IMR-90 (cell line): ENCODE data around the gene MAT1A. TPM values are rescaled to one million over a fixed set of nuclear protein-coding genes. Genes with fewer than 3 reads are reported as not detected.

ENCODE experiments used
- ATAC-seq: fragments of 200-7000 bp; cut with Tn5 transposase; 2 replicates; pipeline ENCODE4 v1.9.1; 2020; ENCODE audit warnings: low read depth, mild to moderate bottlenecking, moderate library complexity
- BruUV-seq: library from RNA; stranded (reverse); fragments of 400-500 nt; replicated peaks from 2 replicates; lab custom pipeline; 2021; lab: Mats Ljungman, UMichigan
- CTCF ChIA-PET: fragments of 300-600 bp; formaldehyde crosslinking; extraction: SDS; loops from one replicate; lab custom pipeline; 2021; ENCODE audit warnings: antibody characterized with exemption; lab: Yijun Ruan, JAX
- POLR2A ChIA-PET: fragments of 300-600 bp; sonication (Branson Sonifier 250); formaldehyde crosslinking; loops from one replicate; lab custom pipeline; 2022; ENCODE audit warnings: antibody characterized with exemption; ENCODE audit not compliant: unreplicated experiment; lab: Charles Lee
- DNase-seq: peaks from one replicate; pipeline ENCODE4 v3.0.0; 2013
- H2AFZ ChIP-seq: replicated peaks from 2 replicates; pipeline ENCODE3; 2013; ENCODE audit warnings: low read length, mild to moderate bottlenecking; ENCODE audit not compliant: poor library complexity
- H2AK5ac ChIP-seq: 2 replicates; pipeline ENCODE4 v1.6.1; 2013; ENCODE audit warnings: low read depth, low read length, inconsistent platforms
- H2AK9ac ChIP-seq: replicated peaks from 2 replicates; pipeline ENCODE3; 2013; ENCODE audit warnings: mild to moderate bottlenecking, low read depth, low read length, moderate library complexity; ENCODE audit not compliant: poor library complexity
- H2BK120ac ChIP-seq: 2 replicates; pipeline ENCODE4 v1.6.1; 2013; ENCODE audit warnings: low read depth, low read length, inconsistent platforms
- H2BK15ac ChIP-seq: 3 replicates; pipeline ENCODE4 v1.6.1; 2013; ENCODE audit warnings: low read depth, low read length, inconsistent platforms
- H2BK20ac ChIP-seq: 2 replicates; pipeline ENCODE4 v1.6.1; 2013; ENCODE audit warnings: low read depth, mild to moderate bottlenecking, inconsistent platforms, low read length, moderate library complexity
- H2BK5ac ChIP-seq: 2 replicates; pipeline ENCODE4 v1.6.1; 2013; ENCODE audit warnings: mild to moderate bottlenecking, low read depth, low read length, inconsistent platforms; ENCODE audit not compliant: poor library complexity, severe bottlenecking
- H3K14ac ChIP-seq: replicated peaks from 2 replicates; pipeline ENCODE4 v1.6.1; 2013; ENCODE audit warnings: low read depth, low read length, inconsistent platforms
- H3K18ac ChIP-seq: 2 replicates; pipeline ENCODE4 v1.6.1; 2013; ENCODE audit warnings: low read depth, low read length, control low read depth
- H3K23ac ChIP-seq: 2 replicates; pipeline ENCODE4 v1.6.1; 2013; ENCODE audit warnings: low read depth, low read length, inconsistent platforms
- H3K27ac ChIP-seq: 2 replicates; pipeline ENCODE4 v1.5.1; 2013; ENCODE audit warnings: mild to moderate bottlenecking, control low read depth, low read length; ENCODE audit not compliant: insufficient read depth
- H3K27me3 ChIP-seq: 2 replicates; pipeline ENCODE4 v1.6.1; 2013; ENCODE audit warnings: low read length; ENCODE audit not compliant: control insufficient read depth, insufficient read depth
- H3K36me3 ChIP-seq: 2 replicates; pipeline ENCODE4 v1.6.1; 2013; ENCODE audit warnings: low read length, mixed read lengths; ENCODE audit not compliant: control insufficient read depth, insufficient read depth
- H3K4ac ChIP-seq: 2 replicates; pipeline ENCODE4 v1.6.1; 2013; ENCODE audit warnings: low read depth, low read length, inconsistent platforms
- H3K4me1 ChIP-seq: 2 replicates; pipeline ENCODE4 v1.6.1; 2013; ENCODE audit warnings: low read length, mixed read lengths; ENCODE audit not compliant: control insufficient read depth, insufficient read depth
- H3K4me2 ChIP-seq: 2 replicates; pipeline ENCODE4 v1.6.1; 2013; ENCODE audit warnings: low read depth, mild to moderate bottlenecking, control low read depth, low read length, moderate library complexity
- H3K4me3 ChIP-seq: 2 replicates; pipeline ENCODE4 v1.5.1; 2013; ENCODE audit warnings: low read depth, mild to moderate bottlenecking, control low read depth, low read length, moderate library complexity; ENCODE audit not compliant: insufficient read depth
- H3K56ac ChIP-seq: 2 replicates; pipeline ENCODE4 v1.6.1; 2013; ENCODE audit warnings: low read length, inconsistent platforms; ENCODE audit not compliant: insufficient read depth; ENCODE audit errors: extremely low read depth
- H3K79me1 ChIP-seq, 2 experiments: 2 replicates each; pipeline ENCODE4 v1.6.1; 2013; ENCODE audit warnings: low read length in 2 of 2, inconsistent platforms in 1 of 2, low read depth in 1 of 2
- H3K9ac ChIP-seq: 2 replicates; pipeline ENCODE4 v1.6.1; 2013; ENCODE audit warnings: low read depth, low read length, control low read depth
- H3K9me1 ChIP-seq: 2 replicates; pipeline ENCODE4 v1.6.1; 2013; ENCODE audit warnings: low read length, inconsistent platforms; ENCODE audit not compliant: insufficient read depth
- H3K9me3 ChIP-seq: 2 replicates; pipeline ENCODE4 v1.6.1; 2013; ENCODE audit warnings: low read length; ENCODE audit not compliant: control insufficient read depth, insufficient read depth
- H4K20me1 ChIP-seq: 2 replicates; pipeline ENCODE4 v1.6.1; 2013; ENCODE audit warnings: low read length, inconsistent platforms; ENCODE audit not compliant: insufficient read depth
- H4K5ac ChIP-seq: 2 replicates; pipeline ENCODE4 v1.6.1; 2013; ENCODE audit warnings: mild to moderate bottlenecking, low read depth, low read length, control low read depth
- H4K8ac ChIP-seq, 2 experiments: 2 replicates each; pipeline ENCODE4 v1.6.1; 2013; ENCODE audit warnings: low read depth in 2 of 2, low read length in 2 of 2, control low read depth in 1 of 2, inconsistent platforms in 1 of 2
- H4K91ac ChIP-seq: 2 replicates; pipeline ENCODE4 v1.6.1; 2013; ENCODE audit warnings: low read depth, low read length, inconsistent platforms; ENCODE audit not compliant: insufficient read depth
- BHLHE40 ChIP-seq: fragments of 150-350 bp; IDR thresholded peaks from 2 replicates; pipeline ENCODE4 v1.6.1; 2016; ENCODE audit warnings: mild to moderate bottlenecking, low read depth, low read length
- CEBPB ChIP-seq: IDR thresholded peaks from 2 replicates; pipeline ENCODE4 v1.6.1; 2012; ENCODE audit warnings: low read depth, low read length, improper control_type of control experiment
- CHD1 ChIP-seq: IDR thresholded peaks from 2 replicates; pipeline ENCODE4 v1.6.1; 2012; ENCODE audit warnings: low read depth, low read length, improper control_type of control experiment
- MAFK ChIP-seq: IDR thresholded peaks from 2 replicates; pipeline ENCODE4 v1.6.1; 2012; ENCODE audit warnings: low read depth, low read length, improper control_type of control experiment
- MAZ ChIP-seq: IDR thresholded peaks from 2 replicates; pipeline ENCODE4 v1.6.1; 2012; ENCODE audit warnings: low read depth, mild to moderate bottlenecking, low read length, improper control_type of control experiment, moderate library complexity, borderline replicate concordance
- MXI1 ChIP-seq: IDR thresholded peaks from 2 replicates; pipeline ENCODE4 v1.6.1; 2012; ENCODE audit warnings: low read depth, mild to moderate bottlenecking, low read length, moderate library complexity, borderline replicate concordance
- NFE2L2 ChIP-seq: fragments of 150-350 bp; IDR thresholded peaks from 2 replicates; pipeline ENCODE4 v1.6.1; 2016; ENCODE audit warnings: low read depth, mild to moderate bottlenecking, low read length
- POLR2A ChIP-seq: IDR thresholded peaks from 2 replicates; pipeline ENCODE4 v1.6.1; 2012; ENCODE audit warnings: mild to moderate bottlenecking, low read depth, low read length
- RAD21 ChIP-seq: IDR thresholded peaks from 2 replicates; pipeline ENCODE4 v1.6.1; 2012; ENCODE audit warnings: low read length, improper control_type of control experiment
- RCOR1 ChIP-seq: IDR thresholded peaks from 2 replicates; pipeline ENCODE4 v1.6.1; 2012; ENCODE audit warnings: mild to moderate bottlenecking, low read length, improper control_type of control experiment; ENCODE audit not compliant: insufficient replicate concordance
- RFX5 ChIP-seq: IDR thresholded peaks from 2 replicates; pipeline ENCODE4 v1.8.0; 2012; ENCODE audit warnings: low read depth, mild to moderate bottlenecking, low read length, moderate library complexity
- SMC3 ChIP-seq: fragments of 150-350 bp; IDR thresholded peaks from 2 replicates; pipeline ENCODE4 v1.6.1; 2016; ENCODE audit warnings: low read depth, mild to moderate bottlenecking, antibody characterized with exemption, low read length, moderate library complexity
- WGBS, 2 experiments: methylation state at CpG; one replicate each; pipeline versions ENCODE4 v1.1.5 to v1.1.7; 2013; ENCODE audit warnings: missing lambda C conversion rate in 2 of 2; ENCODE audit not compliant: insufficient read length in 1 of 2; ENCODE audit errors: extremely low coverage in 2 of 2; 5-methylcytosine and 5-hydroxymethylcytosine counted together
- dilution Hi-C: fragments of 300-500 bp; cut with HindIII; formaldehyde crosslinking; loops from one replicate; pipeline ENCODE4 v1.14.3; 2018; ENCODE audit warnings: low sequenced_read_pairs; ENCODE audit not compliant: unreplicated experiment
- in situ Hi-C: fragments of 300-500 bp; cut with MboI; formaldehyde crosslinking; loops from 3 replicates; pipeline ENCODE4 v1.14.3; 2019; ENCODE audit warnings: low sequenced_read_pairs, inconsistent platforms, mixed read lengths
- intact Hi-C: fragments of 100-400 bp; cut with micrococcal nuclease; formaldehyde crosslinking; loops from 2 replicates; pipeline ENCODE4 v1.10.0; 2022
- polyA plus RNA-seq, 3 experiments: library from polyadenylated mRNA; depleted of rRNA; stranded (reverse); fragments of >200 nt; gene quantifications; 2 replicates each; pipeline ENCODE4 v1.2.3, GENCODE V29; 2012; ENCODE audit warnings: low replicate concordance in 1 of 3
- total RNA-seq: library from RNA; depleted of rRNA; stranded (reverse); fragments of >200 nt; gene quantifications from 2 replicates; pipeline ENCODE4 v1.2.3, GENCODE V29; 2012
- TF ChIP-seq, protein P1 (sequence below): conservative IDR thresholded peaks from 2 replicates; pipeline ENCODE4 v1.5.1; 2012; ENCODE audit warnings: mild to moderate bottlenecking, low read depth, low read length, improper control_type of control experiment
- TF ChIP-seq, protein P2 (sequence below): fragments of 150-350 bp; IDR thresholded peaks from 2 replicates; pipeline ENCODE4 v1.6.1; 2016; ENCODE audit warnings: low read depth, mild to moderate bottlenecking, low read length, moderate library complexity, borderline replicate concordance
- TF ChIP-seq, protein P3 (sequence below): fragments of 150-350 bp; IDR thresholded peaks from 2 replicates; pipeline ENCODE4 v1.6.1; 2017; ENCODE audit warnings: mild to moderate bottlenecking, antibody characterized with exemption, low read length, low read depth

Gene MAT1A
- total and polyA plus RNA-seq, 2 of the 4 experiments (the other 2 are of a cell fraction): not detected

DNA sequence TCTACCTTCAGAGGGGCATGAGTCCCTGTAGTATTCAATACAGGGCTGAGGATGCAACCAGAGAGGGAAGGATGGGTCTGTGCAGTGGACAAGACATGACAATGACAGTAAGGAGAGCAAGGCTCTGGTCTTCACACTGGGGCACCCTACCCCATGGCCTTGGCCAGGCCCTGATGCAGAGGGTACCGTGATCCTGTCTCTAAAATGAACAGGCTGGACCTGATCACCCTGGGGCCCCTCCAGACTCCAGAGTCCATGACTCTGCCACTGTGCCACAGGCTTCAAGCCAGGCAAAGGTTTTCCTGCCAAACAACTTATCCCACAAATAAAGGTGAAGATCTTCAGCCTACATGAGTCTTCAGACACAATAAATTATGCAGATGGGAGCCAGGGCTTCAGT is 4.9 kb downstream of the MAT1A start:
- no peaks in the 10 kb centered on the region for H3K9me1 ChIP-seq
- H3K27ac ChIP-seq: no peak overlapping the region
- no peak overlapping the region for H3K14ac ChIP-seq
- no peak overlapping the region for H3K4me2 ChIP-seq
- H3K23ac ChIP-seq: no peak overlapping the region
- no peak overlapping the region for H2BK15ac ChIP-seq
- no peak overlapping the region for H3K56ac ChIP-seq
- H2AK5ac ChIP-seq: no peak overlapping the region
- no peak overlapping the region for H4K8ac ChIP-seq
- ChIA-PET CTCF (no interaction called here), POLR2A (no interaction called here)
- 29% methylated on average over 1 of the region's 1 CpG; no CpG with 5 or more reads in 1 of the 2 experiments for WGBS, 2 experiments
- H4K5ac ChIP-seq: no peak overlapping the region
- H2BK20ac ChIP-seq: no peak overlapping the region
- BruUV-seq: no TSS peak
- dilution Hi-C loops (no loop called here), intact Hi-C loops (no loop called here), in situ Hi-C loops (no loop called here)
- ATAC-seq: no peak
- no peaks in the 10 kb centered on the region for H3K9me3 ChIP-seq
- H3K4me1 ChIP-seq: no peaks in the 10 kb centered on the region
- no peak overlapping the region for H2AK9ac ChIP-seq
- no peak overlapping the region for H2BK120ac ChIP-seq
- H2BK5ac ChIP-seq: no peak overlapping the region
- no peak overlapping the region for H3K4ac ChIP-seq
- no peaks in the 10 kb centered on the region for H4K20me1 ChIP-seq
- no peak for DNase-seq
- TF ChIP-seq POLR2A (no peak), RCOR1 (no peak), MAFK (no peak), SMC3 (no peak), CHD1 (no peak), BHLHE40 (no peak), RFX5 (no peak), MAZ (no peak), CEBPB (no peak), RAD21 (no peak), MXI1 (no peak), NFE2L2 (no peak)
- TF ChIP-seq, protein P1, sequence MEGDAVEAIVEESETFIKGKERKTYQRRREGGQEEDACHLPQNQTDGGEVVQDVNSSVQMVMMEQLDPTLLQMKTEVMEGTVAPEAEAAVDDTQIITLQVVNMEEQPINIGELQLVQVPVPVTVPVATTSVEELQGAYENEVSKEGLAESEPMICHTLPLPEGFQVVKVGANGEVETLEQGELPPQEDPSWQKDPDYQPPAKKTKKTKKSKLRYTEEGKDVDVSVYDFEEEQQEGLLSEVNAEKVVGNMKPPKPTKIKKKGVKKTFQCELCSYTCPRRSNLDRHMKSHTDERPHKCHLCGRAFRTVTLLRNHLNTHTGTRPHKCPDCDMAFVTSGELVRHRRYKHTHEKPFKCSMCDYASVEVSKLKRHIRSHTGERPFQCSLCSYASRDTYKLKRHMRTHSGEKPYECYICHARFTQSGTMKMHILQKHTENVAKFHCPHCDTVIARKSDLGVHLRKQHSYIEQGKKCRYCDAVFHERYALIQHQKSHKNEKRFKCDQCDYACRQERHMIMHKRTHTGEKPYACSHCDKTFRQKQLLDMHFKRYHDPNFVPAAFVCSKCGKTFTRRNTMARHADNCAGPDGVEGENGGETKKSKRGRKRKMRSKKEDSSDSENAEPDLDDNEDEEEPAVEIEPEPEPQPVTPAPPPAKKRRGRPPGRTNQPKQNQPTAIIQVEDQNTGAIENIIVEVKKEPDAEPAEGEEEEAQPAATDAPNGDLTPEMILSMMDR: no peak
- TF ChIP-seq, protein P2, sequence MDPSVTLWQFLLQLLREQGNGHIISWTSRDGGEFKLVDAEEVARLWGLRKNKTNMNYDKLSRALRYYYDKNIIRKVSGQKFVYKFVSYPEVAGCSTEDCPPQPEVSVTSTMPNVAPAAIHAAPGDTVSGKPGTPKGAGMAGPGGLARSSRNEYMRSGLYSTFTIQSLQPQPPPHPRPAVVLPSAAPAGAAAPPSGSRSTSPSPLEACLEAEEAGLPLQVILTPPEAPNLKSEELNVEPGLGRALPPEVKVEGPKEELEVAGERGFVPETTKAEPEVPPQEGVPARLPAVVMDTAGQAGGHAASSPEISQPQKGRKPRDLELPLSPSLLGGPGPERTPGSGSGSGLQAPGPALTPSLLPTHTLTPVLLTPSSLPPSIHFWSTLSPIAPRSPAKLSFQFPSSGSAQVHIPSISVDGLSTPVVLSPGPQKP: no peak
- TF ChIP-seq, protein P3, sequence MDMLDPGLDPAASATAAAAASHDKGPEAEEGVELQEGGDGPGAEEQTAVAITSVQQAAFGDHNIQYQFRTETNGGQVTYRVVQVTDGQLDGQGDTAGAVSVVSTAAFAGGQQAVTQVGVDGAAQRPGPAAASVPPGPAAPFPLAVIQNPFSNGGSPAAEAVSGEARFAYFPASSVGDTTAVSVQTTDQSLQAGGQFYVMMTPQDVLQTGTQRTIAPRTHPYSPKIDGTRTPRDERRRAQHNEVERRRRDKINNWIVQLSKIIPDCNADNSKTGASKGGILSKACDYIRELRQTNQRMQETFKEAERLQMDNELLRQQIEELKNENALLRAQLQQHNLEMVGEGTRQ: no peak
- no peaks in the 10 kb centered on the region for H3K36me3 ChIP-seq
- H3K18ac ChIP-seq: no peak overlapping the region
- H4K91ac ChIP-seq: no peak overlapping the region
- no peaks in the 10 kb centered on the region for H3K79me1 ChIP-seq
- H3K4me3 ChIP-seq: no peak overlapping the region
- H3K9ac ChIP-seq: no peak overlapping the region
- H2AFZ ChIP-seq: no peak overlapping the region
- H3K27me3 ChIP-seq: peaks cover 11% of the 10 kb centered on the region
